Measurements from ENCODE around the gene EIF5. TPM values are rescaled to one million over a fixed set of nuclear protein-coding genes. Genes with fewer than 3 reads are reported as not detected.

EIF5 gene
- total RNA-seq, 1 donor from 2014 or later = 228 TPM

- TF ChIP-seq CTCF (IDR thresholded peaks at IDR 0.05; ENCODE audit: unreplicated experiment) = no peak
- Mint-ChIP-seq H3K27me3 (ENCODE audit: unreplicated experiment) (peaks cover under 1% of the 10 kb centered on the region), H3K9me3 (ENCODE audit: unreplicated experiment) (no peaks in the 10 kb centered on the region), H3K4me3 (ENCODE audit: unreplicated experiment) (no peak overlapping the region), H3K4me1 (ENCODE audit: unreplicated experiment) (peaks cover 17% of the 10 kb centered on the region), H3K27ac (ENCODE audit: unreplicated experiment) (no peak overlapping the region), H3K36me3 (ENCODE audit: low read depth, unreplicated experiment) (no peaks in the 10 kb centered on the region)
- DNase-seq (ENCODE audit: low spot score) = no peak
These were observed 5.1 kb upstream of the EIF5 start for GRCh38 chr14:103328941-103329340.

- Mint-ChIP-seq H3K4me1 (ENCODE audit: unreplicated experiment) (peaks cover 17% of the 10 kb centered on the region), H3K9me3 (ENCODE audit: unreplicated experiment) (no peaks in the 10 kb centered on the region), H3K27ac (ENCODE audit: unreplicated experiment) (no peak overlapping the region), H3K4me3 (ENCODE audit: unreplicated experiment) (no peak overlapping the region), H3K36me3 (ENCODE audit: low read depth, unreplicated experiment) (no peaks in the 10 kb centered on the region), H3K27me3 (ENCODE audit: unreplicated experiment) (peaks cover 2% of the 10 kb centered on the region)
- no peak for TF ChIP-seq CTCF (IDR thresholded peaks at IDR 0.05; ENCODE audit: unreplicated experiment)
- DNase-seq (ENCODE audit: low spot score) = no peak
These were observed 4.4 kb upstream of the EIF5 start for GRCh38 chr14:103329401-103330347.

- Mint-ChIP-seq H3K27me3 (ENCODE audit: unreplicated experiment) (peaks cover 7% of the 10 kb centered on the region), H3K4me3 (ENCODE audit: unreplicated experiment) (no peak overlapping the region), H3K36me3 (ENCODE audit: low read depth, unreplicated experiment) (peaks cover 5% of the 10 kb centered on the region), H3K9me3 (ENCODE audit: unreplicated experiment) (no peaks in the 10 kb centered on the region), H3K4me1 (ENCODE audit: unreplicated experiment) (peaks cover 21% of the 10 kb centered on the region), H3K27ac (ENCODE audit: unreplicated experiment) (peak overlapping the region; percentile 48)
- DNase-seq (ENCODE audit: low spot score) = no peak
- TF ChIP-seq CTCF (IDR thresholded peaks at IDR 0.05; ENCODE audit: unreplicated experiment) = no peak
These were observed 3.5 kb upstream of the EIF5 start for GRCh38 chr14:103330536-103330935.

- no peak for TF ChIP-seq CTCF (IDR thresholded peaks at IDR 0.05; ENCODE audit: unreplicated experiment)
- no peak for DNase-seq (ENCODE audit: low spot score)
These were observed 1.7 kb upstream of the EIF5 start for GRCh38 chr14:103332143-103332919.

More at GRCh38 chr14:103332143-103332919, 1.7 kb upstream of the EIF5 start:
- Mint-ChIP-seq H3K4me3 (ENCODE audit: unreplicated experiment) (peak overlapping the region; percentile 83), H3K9me3 (ENCODE audit: unreplicated experiment) (no peaks in the 10 kb centered on the region), H3K27me3 (ENCODE audit: unreplicated experiment) (peaks cover 14% of the 10 kb centered on the region), H3K27ac (ENCODE audit: unreplicated experiment) (peak overlapping the region; percentile 94), H3K36me3 (ENCODE audit: low read depth, unreplicated experiment) (peaks cover 21% of the 10 kb centered on the region), H3K4me1 (ENCODE audit: unreplicated experiment) (peaks cover 31% of the 10 kb centered on the region)
